Colon (tissue), 2 donors: ENCODE results near the gene LRP1B.

Experiments used
- FAIRE-seq: peaks from 2 replicates; lab custom pipeline; 2012; peaks lifted over from hg19 to GRCh38; lab: Jason Lieb, UNC
- donor health status: control.
- donor health status: control.

LRP1B gene

GRCh38 chr2:140529706-140530105 lies 1601.1 kb downstream of the LRP1B start:
- no peak for FAIRE-seq

DNA sequence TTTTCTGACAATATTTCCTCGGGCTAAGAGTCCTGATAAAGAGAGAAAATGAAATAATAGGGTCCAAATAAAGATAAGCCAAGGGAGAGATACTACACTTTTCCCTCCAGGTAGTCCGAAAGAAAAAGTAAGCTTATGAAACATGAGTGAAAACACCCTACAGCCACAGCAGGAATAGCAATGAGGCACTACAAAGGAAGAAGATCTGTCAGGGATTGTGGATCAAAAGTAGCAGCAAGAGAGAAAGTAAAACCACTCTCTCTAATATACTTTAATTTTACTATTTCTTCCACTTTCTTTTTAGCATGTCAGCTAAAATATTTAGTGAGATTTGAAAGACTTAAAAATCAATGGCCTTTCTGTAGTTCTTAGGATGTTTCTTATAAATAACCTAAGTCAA lies 1601.8 kb downstream of the LRP1B start:
- no peak for FAIRE-seq

- no peak for FAIRE-seq
These were observed 1604.2 kb downstream of the LRP1B start for GRCh38 chr2:140526575-140526974.

GRCh38 chr2:140512106-140512505 lies 1618.7 kb downstream of the LRP1B start:
- FAIRE-seq: no peak

DNA sequence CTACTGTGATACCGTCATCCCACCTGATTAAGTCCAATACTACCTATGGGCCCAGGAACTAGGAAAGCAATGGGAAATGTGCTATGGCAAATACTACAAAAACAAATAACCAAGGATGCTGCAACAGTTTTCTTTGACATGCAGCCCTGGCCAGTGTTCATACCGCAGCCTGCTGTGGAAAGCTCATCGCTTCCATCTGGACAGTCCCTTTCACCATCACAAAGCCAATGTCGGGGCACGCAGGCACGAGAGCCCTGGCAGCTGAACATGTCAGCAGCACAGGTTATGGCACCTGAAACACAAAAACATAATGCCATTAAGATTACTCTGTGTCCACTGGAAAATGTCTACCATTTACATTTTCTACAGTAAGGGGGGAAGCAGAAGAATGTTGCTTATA lies 1621.1 kb downstream of the LRP1B start:
- no peak for FAIRE-seq

- no peak for FAIRE-seq
These were observed 1622.1 kb downstream of the LRP1B start for GRCh38 chr2:140508756-140509155.

GRCh38 chr2:140506606-140507005 lies 1624.2 kb downstream of the LRP1B start:
- FAIRE-seq: no peak

DNA sequence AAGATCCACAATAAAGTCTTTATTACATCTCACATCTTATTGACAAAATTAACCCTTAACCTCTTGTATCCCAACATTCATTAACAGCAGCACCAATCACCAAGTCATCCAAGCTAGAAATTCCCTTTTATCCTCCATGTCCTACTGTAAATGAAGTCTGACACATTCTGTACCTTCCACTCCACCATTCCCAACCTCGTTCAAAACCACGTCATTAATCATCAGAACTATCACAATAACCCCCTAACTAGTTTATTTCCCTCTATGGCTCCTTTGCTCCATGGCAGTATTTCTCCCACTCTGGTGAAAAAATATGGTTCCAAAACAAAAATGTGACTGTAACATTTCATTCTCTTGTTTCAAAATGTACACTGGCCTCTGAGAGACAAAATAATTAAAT lies 1626.2 kb downstream of the LRP1B start:
- no peak for FAIRE-seq

DNA sequence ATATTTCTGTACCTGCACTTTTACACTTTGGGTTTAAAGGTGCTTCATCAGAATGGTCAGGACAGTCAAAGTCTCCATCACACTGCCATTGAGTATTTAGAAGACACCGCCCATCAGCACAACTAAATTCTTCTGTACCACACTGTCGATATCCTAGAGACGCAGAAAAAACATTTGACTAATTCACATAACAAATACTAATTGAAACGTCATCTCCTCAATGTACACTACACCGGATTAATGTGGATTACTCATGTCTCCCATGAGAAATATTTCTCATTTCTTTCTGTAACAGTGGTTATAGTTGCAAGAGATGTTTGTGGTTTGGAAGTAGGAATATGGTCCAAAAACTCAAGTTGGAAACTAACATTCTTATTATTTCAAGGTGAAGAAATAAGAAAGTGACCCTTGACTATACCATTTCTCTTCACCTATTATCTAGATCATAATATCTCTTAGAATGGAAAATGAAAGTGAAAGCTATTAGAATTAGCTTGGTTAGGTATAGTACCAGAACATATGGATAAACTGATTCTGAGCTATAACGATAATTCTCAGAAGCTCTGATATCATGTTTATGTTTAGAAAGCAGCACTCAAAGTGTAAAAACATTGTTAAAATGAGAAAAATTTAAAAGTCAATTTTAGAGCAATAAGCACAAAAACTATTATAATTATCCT lies 1627.7 kb downstream of the LRP1B start:
- no peak for FAIRE-seq

DNA sequence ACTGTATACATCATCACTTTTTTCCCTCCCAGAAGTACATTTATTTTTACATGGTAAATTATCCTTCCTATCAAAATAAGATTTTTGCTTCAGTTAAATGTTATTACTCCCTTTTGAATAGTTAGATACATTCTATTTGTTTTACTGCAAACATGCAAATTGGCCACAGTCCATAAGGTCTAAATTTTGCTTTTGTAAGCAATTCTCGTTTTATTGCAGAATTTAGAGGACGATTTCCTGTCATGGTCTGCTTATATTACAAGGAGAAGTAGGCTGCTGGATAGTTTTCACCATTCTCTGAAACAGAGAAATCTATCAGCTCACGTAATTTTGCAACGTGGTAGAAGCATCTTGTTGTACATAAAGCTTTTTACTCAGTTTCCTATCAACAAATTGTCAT lies 1632.5 kb downstream of the LRP1B start:
- no peak for FAIRE-seq

GRCh38 chr2:140496714-140497113 lies 1634.1 kb downstream of the LRP1B start:
- no peak for FAIRE-seq

DNA sequence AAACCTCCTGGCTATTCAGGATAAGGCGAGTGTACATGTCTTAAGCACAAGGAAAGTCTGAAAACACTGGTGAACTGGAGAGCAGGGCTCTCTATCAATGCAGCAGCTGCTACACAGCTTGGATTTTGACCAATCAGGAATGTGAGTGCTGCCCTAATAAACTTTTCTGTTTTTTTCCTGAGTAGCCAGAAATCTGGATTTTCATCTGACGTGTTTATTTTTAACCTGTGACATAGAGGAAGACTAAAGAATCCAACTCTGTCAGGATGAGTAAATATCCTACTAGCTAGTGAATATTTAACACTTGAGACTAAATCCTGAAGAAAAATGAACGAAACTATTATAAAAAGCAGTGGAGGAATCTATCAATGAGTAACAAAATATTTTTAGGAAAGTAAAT lies 1638.9 kb downstream of the LRP1B start:
- no peak for FAIRE-seq

DNA sequence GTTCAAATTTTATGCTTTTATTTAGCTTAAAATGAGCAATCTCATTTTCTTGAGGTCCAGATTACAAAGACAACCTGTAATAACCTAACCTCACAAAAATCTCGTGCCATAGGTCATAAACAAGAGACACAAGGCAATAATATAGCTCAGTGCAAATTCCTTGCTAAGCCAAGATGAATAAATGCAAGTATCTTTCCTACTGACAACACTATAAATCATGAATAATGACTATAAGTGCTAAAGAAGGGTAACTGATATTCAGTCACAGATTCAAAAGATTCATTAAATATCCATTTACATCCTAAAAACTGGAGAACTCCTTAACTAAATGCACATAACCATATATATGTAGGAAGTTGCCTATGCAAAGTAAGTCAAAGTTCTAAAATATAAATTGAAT lies 1641.6 kb downstream of the LRP1B start:
- FAIRE-seq: no peak

GRCh38 chr2:140481136-140481535 lies 1649.7 kb downstream of the LRP1B start:
- FAIRE-seq: no peak

DNA sequence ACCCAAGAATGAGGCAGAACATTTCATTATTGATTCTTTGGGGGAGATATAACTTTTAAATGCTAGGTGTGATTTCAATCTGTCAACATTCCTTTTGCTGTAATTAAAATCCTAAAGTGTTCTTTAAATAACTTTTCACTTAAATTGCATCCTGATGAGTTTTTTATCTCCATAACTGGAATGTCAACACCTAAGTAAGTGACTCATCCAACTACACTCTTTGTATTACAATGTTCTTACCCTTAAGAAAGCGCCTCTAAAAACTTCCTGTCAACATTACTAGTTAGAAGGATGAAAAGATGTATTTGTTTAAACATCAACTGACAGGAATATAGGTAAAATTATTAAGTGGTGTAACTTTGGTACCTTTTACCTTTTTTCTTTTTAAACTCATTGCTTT lies 1657.0 kb downstream of the LRP1B start:
- no peak for FAIRE-seq

DNA sequence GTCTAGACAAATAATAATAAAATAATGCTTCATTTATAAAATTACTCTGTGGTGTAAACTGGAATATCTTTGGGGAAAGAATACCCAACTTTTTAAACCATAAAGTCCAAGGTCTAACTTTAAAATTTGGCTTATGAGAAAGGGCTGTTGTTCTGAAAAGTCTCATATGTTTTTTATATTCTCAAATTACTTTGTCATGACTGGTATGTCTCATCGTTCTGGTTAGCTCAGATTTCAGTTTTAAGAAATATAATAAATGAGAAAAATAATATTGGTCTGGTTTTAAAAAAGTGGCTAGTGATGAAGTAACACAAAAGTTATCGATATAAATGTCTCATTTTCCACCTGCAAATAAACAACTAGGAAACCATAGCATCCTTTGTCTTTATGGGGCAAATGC lies 1658.1 kb downstream of the LRP1B start:
- FAIRE-seq: no peak

GRCh38 chr2:140465301-140465700 lies 1665.5 kb downstream of the LRP1B start:
- no peak for FAIRE-seq

- FAIRE-seq: no peak
These were observed 1667.8 kb downstream of the LRP1B start for GRCh38 chr2:140462990-140463389.

DNA sequence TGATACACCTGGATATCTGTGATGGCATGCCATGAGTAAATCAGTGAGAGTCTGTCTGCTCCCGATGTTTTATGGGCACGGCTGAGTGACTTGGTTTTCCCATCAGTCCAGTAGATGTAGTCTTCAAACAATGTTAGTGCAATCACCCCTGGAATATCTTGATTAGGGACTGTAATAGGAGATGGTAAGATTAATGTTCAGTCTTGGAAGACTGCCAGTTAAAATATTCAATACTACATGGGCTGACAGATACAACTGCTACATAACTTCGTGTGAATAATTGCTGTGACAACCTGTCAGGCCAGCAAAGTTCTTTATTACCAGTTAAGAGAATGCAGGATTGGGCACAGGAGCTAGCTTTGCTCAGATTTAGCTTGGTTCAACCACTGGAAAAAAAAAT lies 1673.3 kb downstream of the LRP1B start:
- FAIRE-seq: no peak

GRCh38 chr2:140455315-140455714 lies 1675.5 kb downstream of the LRP1B start:
- no peak for FAIRE-seq

- FAIRE-seq: no peak
These were observed 1676.1 kb downstream of the LRP1B start for GRCh38 chr2:140454717-140455116.

DNA sequence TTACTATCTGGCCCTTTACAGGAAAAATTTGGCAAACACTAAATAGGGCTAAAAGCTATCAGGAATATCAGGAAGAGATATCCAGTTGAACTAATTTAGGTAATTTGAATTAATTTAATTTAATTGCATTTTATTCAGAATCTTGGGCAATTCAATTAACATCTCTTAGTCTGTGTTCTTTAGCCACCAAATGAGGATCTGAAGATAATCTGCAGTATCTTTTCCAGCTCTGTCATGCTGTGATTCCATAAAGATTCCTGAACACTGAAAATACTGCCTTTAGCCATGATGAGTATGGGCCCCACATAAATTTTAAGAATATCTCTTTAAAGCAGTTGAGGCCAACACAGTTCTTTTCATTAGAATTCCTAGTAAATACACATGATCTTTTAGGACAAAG lies 1679.5 kb downstream of the LRP1B start:
- FAIRE-seq: no peak

GRCh38 chr2:140442319-140442718 lies 1688.5 kb downstream of the LRP1B start:
- no peak for FAIRE-seq

GRCh38 chr2:140440815-140441214 lies 1690.0 kb downstream of the LRP1B start:
- no peak for FAIRE-seq

DNA sequence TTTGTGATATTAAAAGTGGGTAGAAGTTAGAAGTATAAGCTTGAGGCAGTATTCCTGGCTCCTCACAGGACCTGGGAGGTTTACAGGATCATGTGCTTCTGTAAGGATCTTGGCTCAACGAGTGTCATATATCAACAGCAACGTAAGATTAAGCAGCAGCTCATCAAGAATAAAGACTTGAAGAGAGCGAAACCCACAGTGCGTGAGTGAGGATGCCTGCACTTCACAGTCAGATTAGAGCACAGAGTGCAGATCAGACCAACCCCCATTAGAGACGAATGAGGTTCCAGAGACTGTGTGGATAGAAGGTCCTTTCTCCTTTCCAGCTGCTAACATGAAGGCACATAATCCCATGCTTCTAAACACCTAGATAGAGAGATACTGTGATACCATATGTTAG lies 1693.9 kb downstream of the LRP1B start:
- FAIRE-seq: no peak
